ENCODE measurements around the gene FBXO40.

DNA sequence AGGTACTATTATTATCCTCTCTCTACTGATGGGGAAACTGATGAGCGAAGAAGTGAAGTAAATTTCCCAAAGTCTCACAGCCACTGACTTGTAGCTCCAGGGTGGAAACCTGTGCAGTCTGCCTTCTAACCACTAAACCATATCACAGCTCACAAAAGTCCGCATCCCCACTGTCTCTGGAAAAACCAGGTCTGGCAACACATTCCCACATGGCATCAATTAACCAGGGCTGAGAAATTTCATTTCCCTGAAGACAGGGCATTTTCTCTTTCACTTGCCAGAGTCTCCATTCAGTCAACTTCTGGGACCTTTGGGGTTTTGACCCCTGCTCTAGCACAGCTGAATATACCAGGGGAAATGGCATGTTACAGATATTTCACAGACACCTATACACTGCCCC is 26.5 kb downstream of the FBXO40 start:
- TF ChIP-seq SUZ12 (IDR thresholded peaks at IDR 0.05; ENCODE audit: extremely low read depth, insufficient read depth, insufficient read length): no peak
- TF ChIP-seq YY1 (IDR thresholded peaks at IDR 0.05; ENCODE audit: insufficient read depth, insufficient read length): no peak
- no peak for TF ChIP-seq ZNF274 (IDR thresholded peaks at IDR 0.05; ENCODE audit: low read depth, low read length)

Data from NT2/D1 (cell line).